HuH-7.5 (cell line): ENCODE data around the gene ATF7.
"Not testable (repeated sequence)": the region's sequence is repeated elsewhere in the genome, so short reads cannot be mapped to it uniquely, and the experiment has no call there.

Source experiments
- DNase-seq: peaks from one replicate; pipeline ENCODE4 v3.0.0; 2011; ENCODE audit warnings: low spot score

ATF7 gene

DNA sequence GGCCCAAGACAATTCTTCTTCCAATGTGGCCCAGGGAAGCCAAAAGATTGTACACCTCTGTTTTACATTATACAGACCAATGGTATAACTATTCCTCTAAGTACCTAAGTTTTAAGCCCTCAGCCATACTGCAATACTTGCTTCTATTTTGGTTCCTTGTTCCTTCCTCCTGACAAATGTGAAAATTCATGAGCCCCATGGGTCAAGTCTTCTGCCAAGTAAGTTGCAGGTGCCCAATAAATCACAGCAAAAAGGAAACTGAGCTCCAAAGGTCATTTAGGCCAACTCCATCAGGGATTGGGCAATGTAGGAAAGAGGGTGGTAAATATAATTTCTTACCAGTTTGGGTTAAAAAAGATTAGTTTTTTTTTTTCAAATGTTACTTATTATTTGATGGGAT is 61.2 kb downstream of the ATF7 start:
- no peak for DNase-seq

GRCh38 chr12:53564278-53564677 is 61.9 kb downstream of the ATF7 start:
- no peak for DNase-seq

- DNase-seq, result no peak
These were observed 62.6 kb downstream of the ATF7 start for GRCh38 chr12:53563452-53564028.

DNA sequence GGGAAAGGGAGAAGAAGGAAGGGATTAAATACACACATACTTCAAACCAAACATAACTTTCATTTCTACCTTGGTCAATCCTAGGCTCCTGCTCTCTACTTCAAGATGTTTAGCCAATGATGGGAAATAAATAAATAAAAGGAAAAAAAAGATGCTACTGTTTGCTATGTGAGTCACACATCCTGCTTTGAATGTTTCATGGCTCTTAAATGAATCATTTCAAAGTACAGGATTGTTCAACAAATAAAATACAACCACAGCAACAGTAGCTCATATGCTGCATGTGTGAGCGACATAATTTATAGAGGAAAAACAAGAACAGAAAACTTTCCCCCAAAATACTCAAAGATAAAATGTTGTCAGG is 64.6 kb downstream of the ATF7 start:
- no peak for DNase-seq

DNA sequence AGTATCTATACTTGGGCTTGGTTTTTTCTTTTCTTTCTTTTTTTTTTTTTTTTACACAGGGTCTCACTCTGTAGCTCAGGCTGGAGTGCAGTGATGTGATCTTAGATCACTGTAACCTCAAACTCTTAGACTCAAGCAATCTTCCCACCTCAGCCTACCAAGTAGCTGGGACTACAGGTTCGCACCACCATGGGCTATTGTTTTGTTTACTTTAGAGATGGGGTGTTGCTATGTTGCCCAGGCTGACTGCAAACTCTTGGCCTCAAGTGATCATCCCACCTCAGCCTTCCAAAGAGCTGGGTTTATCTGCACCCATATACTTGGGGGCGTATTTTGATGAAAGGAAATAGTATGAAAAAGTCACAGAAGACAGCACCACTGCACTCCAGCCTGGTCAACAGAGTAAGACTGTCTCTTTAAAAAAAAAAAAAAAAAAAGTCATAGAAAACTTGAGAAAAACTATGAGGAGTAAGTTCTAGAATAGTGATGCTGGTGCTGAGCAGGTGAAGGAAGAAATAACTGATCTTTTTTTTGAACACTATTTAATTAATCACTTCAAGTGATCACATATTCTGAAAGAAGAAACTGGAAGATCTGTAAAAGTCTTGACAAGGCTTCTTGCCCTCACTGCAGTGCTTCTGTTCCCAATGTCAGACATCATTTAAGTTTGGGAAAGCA is 65.1 kb downstream of the ATF7 start:
- DNase-seq, result no peak

GRCh38 chr12:53560351-53560750 is 65.8 kb downstream of the ATF7 start:
- DNase-seq, result no peak

DNA sequence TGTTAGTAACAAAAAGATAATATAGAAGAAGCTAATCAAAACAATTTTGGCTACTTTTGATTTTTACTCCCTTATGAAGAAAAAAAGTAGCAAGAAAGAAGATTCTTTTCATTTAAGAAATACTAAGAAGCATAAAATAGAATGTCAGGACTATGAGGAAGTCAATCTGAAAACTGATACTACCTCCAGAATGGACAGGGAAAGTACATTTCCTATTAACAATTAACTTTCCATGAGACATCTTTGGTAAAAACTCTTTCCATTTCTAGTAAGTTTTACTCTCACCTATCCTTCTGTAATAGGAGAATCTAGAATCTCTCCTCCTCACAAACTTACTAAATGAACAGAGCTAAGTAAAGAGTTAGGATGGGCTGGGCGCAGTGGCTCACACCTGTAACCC is 67.6 kb downstream of the ATF7 start:
- DNase-seq, result no peak

DNA sequence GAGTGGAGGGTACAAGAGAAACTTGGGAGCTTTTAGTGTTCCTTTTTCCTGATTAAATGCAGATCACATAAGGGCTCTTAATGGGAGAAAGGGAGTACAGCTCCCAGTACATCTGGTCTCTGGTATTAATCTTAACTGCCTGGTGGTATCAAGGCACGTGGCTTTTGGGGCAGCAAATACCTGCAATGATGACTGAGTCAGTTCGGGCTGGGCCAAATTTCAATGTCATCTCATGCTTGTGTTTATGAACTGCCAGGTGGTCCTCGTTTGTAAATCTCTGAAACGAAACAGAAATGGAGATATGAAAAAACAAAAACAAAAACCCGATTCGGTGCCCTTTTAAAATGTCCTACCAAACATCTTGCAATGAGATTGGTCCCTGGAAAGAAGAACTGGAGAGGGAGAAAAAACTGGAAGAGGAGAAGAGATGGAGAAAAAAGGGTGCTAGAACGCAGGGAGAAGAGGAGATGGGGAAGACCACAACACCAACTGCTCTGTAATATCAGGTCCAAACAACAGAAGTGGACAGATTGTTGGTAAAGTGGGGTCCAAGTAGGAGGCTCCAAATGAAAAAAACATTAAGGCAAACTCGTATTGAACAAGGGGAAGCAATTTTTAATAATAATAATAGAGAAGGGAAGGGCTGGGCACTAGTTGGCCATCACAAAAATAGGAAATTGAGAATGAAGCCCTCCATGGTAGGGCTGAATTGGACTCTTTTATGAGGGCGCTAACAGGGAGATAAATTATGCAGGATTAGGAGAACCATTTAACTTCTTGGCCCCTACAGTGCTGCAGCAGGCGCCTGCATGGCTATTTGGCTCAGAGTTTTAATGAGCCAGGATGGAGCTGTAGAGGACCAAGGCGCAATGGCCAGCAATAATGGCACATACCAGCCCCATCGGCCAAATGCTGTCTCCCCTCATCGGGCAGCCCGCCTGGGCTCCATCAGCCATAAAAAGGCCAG is 73.5 kb downstream of the ATF7 start:
- DNase-seq, result no peak

DNA sequence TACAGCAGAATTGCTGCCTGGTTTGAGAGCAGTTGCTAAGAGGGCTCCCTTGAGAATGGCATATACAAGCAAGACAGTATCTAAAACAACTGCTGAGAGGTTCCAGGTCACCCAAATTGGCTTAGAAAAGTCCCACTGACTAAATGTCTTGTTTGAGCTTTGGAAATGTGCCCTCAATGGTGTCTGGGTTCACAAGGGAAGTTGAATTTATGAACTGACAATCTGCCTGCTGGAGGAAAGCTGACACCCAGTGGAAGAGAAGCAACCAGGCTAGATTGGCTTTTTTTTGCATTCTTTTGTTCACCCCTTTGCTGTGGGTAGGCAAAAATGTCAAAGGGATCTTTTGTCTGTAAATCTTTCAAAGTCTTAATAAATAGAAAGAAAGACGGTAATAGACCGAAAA is 74.3 kb downstream of the ATF7 start:
- no peak for DNase-seq

DNA sequence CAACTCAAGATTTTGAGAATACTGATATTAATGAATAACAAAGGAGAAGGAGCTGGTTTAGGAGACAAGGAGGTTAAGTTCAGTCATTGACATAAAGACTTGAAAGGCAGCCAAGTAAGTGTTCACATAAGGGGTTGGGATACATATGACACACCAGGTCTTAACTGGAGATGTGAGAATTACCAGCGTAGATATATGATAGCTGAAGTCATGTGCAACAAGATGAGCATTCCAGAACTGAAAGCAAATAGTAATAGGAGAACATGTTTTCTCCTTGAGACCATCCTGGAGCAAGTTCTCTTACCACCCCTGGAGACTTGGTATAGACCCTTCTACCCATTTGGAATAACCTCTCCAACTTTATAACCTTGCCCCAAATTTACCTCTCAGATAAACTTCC is 75.6 kb downstream of the ATF7 start:
- no peak for DNase-seq

GRCh38 chr12:53550131-53550530 is 76.1 kb downstream of the ATF7 start:
- not testable (repeated sequence) for DNase-seq

GRCh38 chr12:53548354-53548753 is 77.8 kb downstream of the ATF7 start:
- DNase-seq, result not testable (repeated sequence)

- DNase-seq, result peak; percentile 71
These were observed 82.6 kb downstream of the ATF7 start for GRCh38 chr12:53543539-53543938.

DNA sequence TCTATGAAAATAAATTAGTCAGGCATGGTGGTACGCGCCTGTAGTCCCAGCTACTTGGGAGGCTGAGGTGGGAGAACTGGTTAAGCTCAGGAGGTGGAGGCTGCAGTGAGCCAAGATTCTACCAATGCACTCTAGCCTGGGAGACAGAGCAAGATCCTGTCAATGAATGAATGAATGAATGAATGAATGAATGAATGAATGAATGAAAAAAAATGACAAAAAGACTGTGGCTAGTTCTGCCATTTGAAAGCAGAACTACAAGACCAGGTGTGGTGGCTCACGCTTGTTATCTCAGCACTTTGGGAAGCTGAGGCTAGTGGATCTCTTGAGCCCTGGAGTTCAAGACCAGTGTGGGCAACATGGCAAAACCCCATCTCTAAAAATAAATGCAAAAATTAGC is 86.7 kb downstream of the ATF7 start:
- no peak for DNase-seq

GRCh38 chr12:53538209-53538689 is 87.9 kb downstream of the ATF7 start:
- peak; percentile 60 for DNase-seq

DNA sequence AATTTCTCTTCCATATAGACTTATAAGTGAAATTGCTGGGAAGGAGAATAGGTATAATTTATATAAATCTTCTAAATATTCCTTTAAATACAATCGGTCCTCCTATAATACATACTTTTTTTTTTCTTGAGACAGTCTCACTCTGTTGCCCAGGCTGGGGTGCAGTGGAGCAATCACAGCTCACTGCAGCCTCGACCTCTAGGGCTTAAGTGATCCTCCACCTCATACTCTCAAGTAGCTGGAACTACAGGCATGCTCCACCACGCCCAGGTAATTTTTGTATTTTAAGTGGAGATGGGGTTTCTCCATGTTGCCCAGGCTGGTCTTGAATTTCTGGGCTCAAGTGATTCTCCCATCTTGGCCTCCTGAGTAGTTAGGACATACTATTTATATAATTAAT is 89.2 kb downstream of the ATF7 start:
- DNase-seq, result no peak

DNA sequence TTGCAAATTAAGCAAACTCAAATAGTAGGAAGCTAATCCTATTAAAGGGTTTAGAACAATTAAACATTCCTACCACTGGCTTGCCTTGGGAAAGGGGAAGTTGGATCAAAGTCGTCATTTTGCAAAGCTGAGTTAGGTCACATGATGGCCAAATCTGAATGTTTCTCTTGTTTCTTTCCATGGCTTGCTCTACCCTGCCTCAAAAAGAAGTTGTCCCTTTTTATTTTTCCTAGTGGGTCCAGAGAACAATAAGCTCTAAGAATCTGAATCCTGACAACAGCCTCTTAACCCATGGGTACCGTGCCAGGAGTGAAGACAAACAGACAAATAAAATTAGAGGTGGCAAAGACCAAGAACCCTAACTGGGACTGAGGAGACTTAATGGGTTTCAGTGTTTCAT is 92.7 kb downstream of the ATF7 start:
- no peak for DNase-seq

- DNase-seq, result no peak
These were observed 93.4 kb downstream of the ATF7 start for GRCh38 chr12:53532524-53533445.

DNA sequence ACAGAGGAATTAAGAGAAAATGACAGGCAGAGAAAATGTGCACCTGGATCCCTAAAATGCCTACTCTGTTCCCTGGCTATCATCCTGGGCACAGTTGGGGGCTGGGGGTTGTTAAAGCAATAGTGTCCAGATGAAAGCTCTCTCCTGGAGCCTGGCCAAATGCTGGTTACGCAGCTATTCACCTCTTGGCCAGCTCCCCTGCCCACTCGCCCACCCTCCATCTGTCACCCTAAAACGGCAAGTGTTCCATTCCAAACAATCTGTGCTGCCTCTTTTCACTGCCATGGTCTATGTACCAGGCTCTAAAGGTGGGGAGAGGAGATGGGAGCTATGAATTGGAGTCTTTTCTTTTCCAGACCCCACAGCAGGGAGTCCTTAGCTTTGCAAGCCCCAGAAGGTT is 94.2 kb downstream of the ATF7 start:
- DNase-seq, result no peak

DNA sequence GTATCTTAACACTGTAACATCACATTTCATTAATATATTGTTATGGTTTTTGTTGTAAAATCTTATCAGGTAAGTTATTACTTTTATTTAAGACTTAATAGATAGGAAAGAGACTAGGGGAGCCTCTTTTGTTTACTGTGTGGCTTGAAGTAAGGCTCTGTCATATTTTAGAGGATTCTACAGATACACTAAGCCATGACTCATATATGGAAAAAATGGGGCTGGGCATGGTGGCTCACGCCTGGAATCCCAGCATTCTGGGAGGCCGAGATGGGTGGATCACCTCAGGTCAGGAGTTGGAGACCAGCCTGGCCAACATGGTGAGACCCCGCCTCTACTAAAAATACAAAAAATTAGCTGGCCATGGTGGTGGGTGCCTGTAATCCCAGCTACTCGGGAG is 95.3 kb downstream of the ATF7 start:
- no peak for DNase-seq

- no peak for DNase-seq
These were observed 96.1 kb downstream of the ATF7 start for GRCh38 chr12:53530061-53530460.

- DNase-seq, result no peak
These were observed 101.7 kb downstream of the ATF7 start for GRCh38 chr12:53524476-53524875.
